NK-92 treated with Interleukin-12 subunit alpha and Interleukin-12 subunit beta, amount 100 ng/mL, for 24 hours (cell line): Measurements from ENCODE around the gene LRRC37B.
"Not testable (repeated sequence)": the region's sequence is repeated elsewhere in the genome, so short reads cannot be mapped to it uniquely, and the experiment has no call there.

Experiments used
- DNase-seq: peaks from one replicate; lab custom pipeline; 2025; lab: John Stamatoyannopoulos, UW

The LRRC37B gene

GRCh38 chr17:32006957-32007462 lies at the start of gene LRRC37B:
TSS of gene LRRC37B (plus strand) at chr17:32007383. CDS start at chr17:32021393, 14,010 bp downstream.
- DNase-seq, result peak; percentile 61

GRCh38 chr17:31964131-31964530 lies 43.1 kb upstream of the LRRC37B start:
- DNase-seq, result not testable (repeated sequence)

GRCh38 chr17:31967648-31968047 lies 39.5 kb upstream of the LRRC37B start:
- DNase-seq, result no peak

GRCh38 chr17:31970416-31970815 lies 36.8 kb upstream of the LRRC37B start:
- not testable (repeated sequence) for DNase-seq

- not testable (repeated sequence) for DNase-seq
These were observed 32.7 kb upstream of the LRRC37B start for GRCh38 chr17:31974269-31975071.

GRCh38 chr17:31975391-31975790 lies 31.8 kb upstream of the LRRC37B start:
- not testable (repeated sequence) for DNase-seq

GRCh38 chr17:31991821-31992220 lies 15.4 kb upstream of the LRRC37B start:
- DNase-seq, result not testable (repeated sequence)

GRCh38 chr17:31997005-31997404 lies 10.2 kb upstream of the LRRC37B start:
- no peak for DNase-seq

- DNase-seq, result peak; percentile 16
These were observed 498 bp downstream of the LRRC37B start for GRCh38 chr17:32007463-32008298.

- no peak for DNase-seq
These were observed 2.0 kb downstream of the LRRC37B start for GRCh38 chr17:32009262-32009542.

GRCh38 chr17:32010114-32010513 lies 2.9 kb downstream of the LRRC37B start:
- no peak for DNase-seq

GRCh38 chr17:32015245-32016013 lies 8.2 kb downstream of the LRRC37B start:
- no peak for DNase-seq

GRCh38 chr17:32016231-32016630 lies 9.0 kb downstream of the LRRC37B start:
- DNase-seq, result no peak

GRCh38 chr17:32019228-32019627 lies 12.0 kb downstream of the LRRC37B start:
- DNase-seq, result no peak

GRCh38 chr17:32020943-32021614 lies 13.9 kb downstream of the LRRC37B start:
- DNase-seq, result no peak

- DNase-seq, result no peak
These were observed 14.4 kb downstream of the LRRC37B start for GRCh38 chr17:32021615-32021955.

- not testable (repeated sequence) for DNase-seq
These were observed 15.4 kb downstream of the LRRC37B start for GRCh38 chr17:32022554-32022953.

GRCh38 chr17:32027271-32027670 lies 20.1 kb downstream of the LRRC37B start:
- DNase-seq, result not testable (repeated sequence)

GRCh38 chr17:32033223-32033622 lies 26.0 kb downstream of the LRRC37B start:
- no peak for DNase-seq

GRCh38 chr17:32033812-32034211 lies 26.6 kb downstream of the LRRC37B start:
- DNase-seq, result not testable (repeated sequence)

GRCh38 chr17:32040246-32040645 lies 33.1 kb downstream of the LRRC37B start:
- not testable (repeated sequence) for DNase-seq
